ENCODE data around the gene SNAPC4.
"Not testable (repeated sequence)": the region's sequence is repeated elsewhere in the genome, so short reads cannot be mapped to it uniquely, and the experiment has no call there.

The SNAPC4 gene

DNA sequence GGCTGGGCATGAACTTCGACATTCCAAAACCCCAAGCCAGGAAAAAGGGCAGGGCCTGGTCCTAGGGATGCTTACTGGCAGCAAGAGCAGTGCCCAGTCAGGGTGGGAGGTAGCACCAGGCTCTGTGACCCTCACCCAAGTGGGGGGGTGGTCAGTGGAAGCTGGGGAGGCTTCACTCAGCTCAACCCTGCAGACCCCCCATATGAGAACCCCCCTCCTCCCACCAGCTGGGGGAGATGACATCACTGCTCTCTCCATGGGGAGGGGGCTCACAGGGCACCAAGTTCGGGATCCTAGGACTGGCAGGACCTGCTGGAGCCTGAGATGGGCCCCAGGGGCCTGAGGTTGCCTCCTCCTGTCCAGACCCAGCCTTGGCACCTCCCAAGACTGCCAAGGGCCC, 41.1 kb downstream of the SNAPC4 start:
- H3K9ac ChIP-seq (ENCODE audit: low read length) = no peak overlapping the region
- H3K27ac ChIP-seq (ENCODE audit: low read depth, low read length) = no peak overlapping the region
- H3K36me3 ChIP-seq (ENCODE audit: control insufficient read depth, insufficient read depth, low read length) = peaks cover 8% of the 10 kb centered on the region
- H3K27me3 ChIP-seq (ENCODE audit: control insufficient read depth, insufficient read depth, low read length) = no peaks in the 10 kb centered on the region
- peaks cover 5% of the 10 kb centered on the region for H3K4me1 ChIP-seq (ENCODE audit: control insufficient read depth, insufficient read depth, low read length)
- no peak overlapping the region for H3K4me3 ChIP-seq (ENCODE audit: low read depth, low read length)
- H3K9me3 ChIP-seq (ENCODE audit: control insufficient read depth, insufficient read depth, low read depth, low read length) = no peaks in the 10 kb centered on the region

DNA sequence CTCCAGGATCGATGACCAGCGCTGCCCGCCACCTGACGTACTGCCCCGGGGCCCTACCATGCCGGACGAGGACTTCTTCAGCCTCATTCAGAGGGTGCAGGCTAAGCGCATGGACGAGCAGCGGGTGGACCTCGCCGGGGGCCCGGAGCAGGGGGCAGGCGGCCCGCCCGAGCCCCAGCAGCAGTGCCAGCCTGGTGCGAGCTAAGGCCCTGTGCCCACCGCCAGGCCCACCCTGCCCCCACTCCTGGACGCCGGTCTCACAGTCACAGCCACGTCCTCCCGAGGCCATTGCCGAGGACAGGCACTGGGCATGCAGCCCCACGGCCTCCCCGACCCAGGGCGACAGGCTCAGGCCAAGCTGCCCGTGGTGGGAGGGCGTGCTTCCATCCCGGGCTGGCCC, 42.0 kb downstream of the SNAPC4 start:
- peaks cover 3% of the 10 kb centered on the region; the same call in 1 of the 2 replicates for H3K4me1 ChIP-seq (ENCODE audit: control insufficient read depth, insufficient read depth, low read length)
- peaks cover 8% of the 10 kb centered on the region for H3K36me3 ChIP-seq (ENCODE audit: control insufficient read depth, insufficient read depth, low read length)
- no peak overlapping the region for H3K27ac ChIP-seq (ENCODE audit: low read depth, low read length)
- H3K9ac ChIP-seq (ENCODE audit: low read length) = no peak overlapping the region
- no peak overlapping the region for H3K4me3 ChIP-seq (ENCODE audit: low read depth, low read length)
- no peaks in the 10 kb centered on the region for H3K27me3 ChIP-seq (ENCODE audit: control insufficient read depth, insufficient read depth, low read length)
- no peaks in the 10 kb centered on the region for H3K9me3 ChIP-seq (ENCODE audit: control insufficient read depth, insufficient read depth, low read depth, low read length)

DNA sequence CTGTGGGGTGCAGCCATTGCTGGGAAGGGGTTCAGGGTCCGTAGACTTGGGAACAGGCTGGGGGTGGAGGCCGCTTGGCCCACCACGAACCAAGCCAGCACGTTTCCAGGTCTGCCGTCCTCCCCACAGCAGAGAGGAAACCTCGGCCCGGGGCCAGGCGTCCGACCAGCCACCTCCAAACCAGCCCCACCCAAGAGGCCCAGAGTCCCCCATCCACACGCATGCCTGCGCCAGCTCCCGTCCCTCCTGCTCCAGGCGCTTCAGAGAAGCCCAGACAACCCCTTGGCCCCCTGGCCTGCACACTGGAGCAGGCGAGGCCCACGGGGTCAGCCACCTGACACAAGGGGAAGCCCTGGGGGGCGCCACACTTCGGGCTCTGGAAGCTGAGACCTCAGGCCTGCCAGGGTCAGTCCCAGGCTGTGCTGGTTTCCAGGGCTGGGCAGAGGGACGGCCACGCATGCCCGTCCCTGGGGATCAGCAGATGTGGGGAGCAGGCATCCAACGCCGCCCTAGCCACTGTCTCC, 42.7 kb downstream of the SNAPC4 start:
- H3K4me1 ChIP-seq (ENCODE audit: control insufficient read depth, insufficient read depth, low read length) = no peaks in the 10 kb centered on the region
- no peak overlapping the region for H3K9ac ChIP-seq (ENCODE audit: low read length)
- H3K4me3 ChIP-seq (ENCODE audit: low read depth, low read length) = no peak overlapping the region
- H3K36me3 ChIP-seq (ENCODE audit: control insufficient read depth, insufficient read depth, low read length) = peaks cover 8% of the 10 kb centered on the region
- no peaks in the 10 kb centered on the region for H3K27me3 ChIP-seq (ENCODE audit: control insufficient read depth, insufficient read depth, low read length)
- H3K27ac ChIP-seq (ENCODE audit: low read depth, low read length) = no peak overlapping the region
- no peaks in the 10 kb centered on the region for H3K9me3 ChIP-seq (ENCODE audit: control insufficient read depth, insufficient read depth, low read depth, low read length)

DNA sequence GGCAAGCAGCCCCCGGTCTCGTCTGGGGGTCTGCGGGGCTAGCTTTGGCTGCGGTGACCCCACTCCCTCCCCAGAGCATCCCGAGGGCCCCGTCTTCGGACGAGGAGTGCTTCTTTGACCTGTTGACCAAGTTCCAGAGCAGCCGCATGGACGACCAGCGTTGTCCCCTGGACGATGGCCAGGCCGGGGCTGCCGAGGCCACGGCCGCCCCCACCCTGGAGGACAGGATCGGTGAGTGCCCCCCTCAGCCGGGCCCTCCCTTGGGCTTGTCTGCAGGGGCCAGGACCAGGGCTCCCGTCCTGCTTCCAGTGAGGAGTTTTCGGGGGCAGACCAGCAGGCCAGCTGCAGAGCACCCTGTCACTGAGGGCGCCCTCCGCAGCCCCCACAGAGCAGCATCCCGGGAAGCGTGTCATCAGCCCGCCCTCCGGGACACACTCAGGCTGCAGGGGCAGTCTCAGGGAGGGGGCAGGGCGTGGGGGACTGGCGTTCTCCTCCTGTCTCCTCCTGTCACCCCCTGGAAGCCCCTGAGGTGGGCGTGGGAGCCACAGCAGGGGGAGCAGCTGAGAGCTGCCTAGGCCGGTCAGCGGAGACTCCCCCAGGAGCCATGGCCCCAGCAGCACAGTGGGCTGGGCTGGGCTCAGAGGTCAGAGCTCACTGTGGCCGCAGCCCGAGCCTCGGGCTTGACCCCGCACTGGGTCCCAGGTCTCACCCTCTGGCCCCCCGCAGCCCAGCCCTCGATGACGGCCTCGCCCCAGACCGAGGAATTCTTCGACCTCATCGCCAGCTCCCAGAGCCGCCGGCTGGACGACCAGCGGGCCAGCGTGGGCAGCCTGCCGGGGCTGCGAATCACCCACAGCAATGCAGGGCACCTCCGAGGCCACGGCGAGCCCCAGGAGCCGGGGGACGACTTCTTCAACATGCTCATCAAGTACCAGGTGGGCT, 44.1 kb downstream of the SNAPC4 start:
- H3K9ac ChIP-seq (ENCODE audit: low read length) = no peak overlapping the region

DNA sequence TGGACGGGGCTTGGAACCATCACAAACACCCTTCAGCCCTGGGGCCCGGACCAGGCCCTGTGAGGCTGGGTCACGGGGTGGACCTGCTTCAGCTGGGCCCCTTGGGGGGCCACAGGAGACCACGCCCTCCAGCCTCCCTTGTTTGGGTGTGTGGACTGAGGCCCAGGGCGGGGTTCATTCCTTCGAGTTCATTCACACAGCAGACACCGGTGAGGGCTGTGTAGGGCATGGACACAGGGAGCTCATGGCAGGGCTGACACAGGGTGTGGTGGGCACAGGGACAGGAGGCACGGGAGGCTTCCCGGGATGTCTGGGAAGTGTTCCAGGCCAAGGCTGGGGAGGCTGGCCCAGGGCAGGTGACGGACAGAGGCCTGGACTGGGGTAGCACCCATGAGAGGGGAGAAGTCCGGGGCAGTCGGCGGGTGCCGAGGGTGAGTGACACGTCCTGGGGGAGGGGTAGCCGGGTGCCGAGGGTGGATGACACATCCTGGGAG, 45.3 kb downstream of the SNAPC4 start:
- no peak overlapping the region for H3K4me3 ChIP-seq (ENCODE audit: low read depth, low read length)
- no peak overlapping the region for H3K27ac ChIP-seq (ENCODE audit: low read depth, low read length)
- no peak overlapping the region for H3K9ac ChIP-seq (ENCODE audit: low read length)
- no peaks in the 10 kb centered on the region for H3K4me1 ChIP-seq (ENCODE audit: control insufficient read depth, insufficient read depth, low read length)
- no peaks in the 10 kb centered on the region; the same call in 1 of the 2 replicates for H3K36me3 ChIP-seq (ENCODE audit: control insufficient read depth, insufficient read depth, low read length)
- H3K9me3 ChIP-seq (ENCODE audit: control insufficient read depth, insufficient read depth, low read depth, low read length) = no peaks in the 10 kb centered on the region
- no peaks in the 10 kb centered on the region for H3K27me3 ChIP-seq (ENCODE audit: control insufficient read depth, insufficient read depth, low read length)

More for the DNA sequence above, 44.1 kb downstream of the SNAPC4 start:
- Histone ChIP-seq H3K9me3 (ENCODE audit: control insufficient read depth, insufficient read depth, low read depth, low read length) (no peaks in the 10 kb centered on the region), H3K4me1 (ENCODE audit: control insufficient read depth, insufficient read depth, low read length) (no peaks in the 10 kb centered on the region), H3K27me3 (ENCODE audit: control insufficient read depth, insufficient read depth, low read length) (no peaks in the 10 kb centered on the region), H3K36me3 (ENCODE audit: control insufficient read depth, insufficient read depth, low read length) (peaks cover 2% of the 10 kb centered on the region; the same call in 1 of the 2 replicates), H3K27ac (ENCODE audit: low read depth, low read length) (no peak overlapping the region), H3K4me3 (ENCODE audit: low read depth, low read length) (no peak overlapping the region)

DNA sequence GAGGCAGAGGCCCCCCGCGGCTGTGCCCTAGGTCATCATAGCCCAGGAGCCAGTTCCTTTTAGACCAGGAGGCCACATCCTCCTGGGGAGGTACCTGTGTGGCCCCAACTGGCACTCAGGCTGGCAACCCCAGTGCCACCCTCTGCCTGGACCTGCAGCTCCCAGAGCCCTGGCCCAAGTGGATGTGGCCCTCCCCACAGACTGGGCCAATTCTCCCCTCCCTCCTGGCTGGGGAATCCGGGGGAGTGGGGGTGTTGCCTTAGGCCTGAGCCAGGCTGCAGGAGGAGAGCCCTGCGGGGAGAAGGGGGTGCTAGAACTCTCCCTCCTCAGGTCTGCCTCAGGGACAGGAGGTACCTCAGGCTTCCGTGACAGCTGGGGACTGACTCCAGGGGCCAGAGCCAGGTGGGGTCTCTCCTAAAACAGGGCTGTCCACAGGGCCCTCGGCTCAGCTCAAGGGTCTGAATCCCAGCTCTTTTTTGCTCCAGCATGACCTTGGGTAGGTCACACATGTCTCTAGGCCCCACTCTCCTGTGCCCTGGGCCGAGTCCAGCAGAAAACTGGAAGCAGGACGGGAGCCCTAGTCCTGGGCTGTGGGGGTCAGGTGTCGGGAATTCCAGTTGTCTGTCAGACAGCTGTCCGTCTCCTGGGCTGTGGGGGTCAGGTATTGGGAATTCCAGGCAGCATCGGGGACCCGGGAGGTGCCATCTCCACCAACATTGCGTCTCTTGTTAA, 46.0 kb downstream of the SNAPC4 start:
- H3K4me3 ChIP-seq (ENCODE audit: low read depth, low read length) = no peak overlapping the region
- no peaks in the 10 kb centered on the region; the same call in 1 of the 2 replicates for H3K36me3 ChIP-seq (ENCODE audit: control insufficient read depth, insufficient read depth, low read length)
- no peak overlapping the region for H3K27ac ChIP-seq (ENCODE audit: low read depth, low read length)
- H3K4me1 ChIP-seq (ENCODE audit: control insufficient read depth, insufficient read depth, low read length) = no peaks in the 10 kb centered on the region
- H3K9me3 ChIP-seq (ENCODE audit: control insufficient read depth, insufficient read depth, low read depth, low read length) = no peaks in the 10 kb centered on the region
- H3K27me3 ChIP-seq (ENCODE audit: control insufficient read depth, insufficient read depth, low read length) = no peaks in the 10 kb centered on the region
- H3K9ac ChIP-seq (ENCODE audit: low read length) = no peak overlapping the region

DNA sequence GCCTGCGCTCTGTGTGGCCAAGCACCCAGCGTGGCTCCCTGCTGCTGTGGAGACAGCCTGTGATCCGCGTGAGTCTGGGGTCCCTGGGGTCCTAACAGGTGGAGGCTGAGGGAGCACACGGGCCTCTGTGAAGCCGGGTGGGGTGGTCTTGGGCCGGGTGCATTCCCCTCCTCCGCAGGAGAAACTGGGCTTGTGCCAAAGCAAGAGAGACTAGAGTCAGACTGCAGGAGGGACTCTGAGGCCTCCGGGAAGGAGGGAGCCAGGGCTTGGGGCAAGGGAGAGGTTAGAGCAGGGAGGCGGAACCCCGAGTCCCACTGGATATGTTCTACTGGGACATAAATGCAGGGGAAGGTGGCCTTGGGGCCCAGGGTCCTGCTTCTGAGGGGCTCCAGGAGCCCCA, 46.9 kb downstream of the SNAPC4 start:
- no peak overlapping the region for H3K27ac ChIP-seq (ENCODE audit: low read depth, low read length)
- H3K4me3 ChIP-seq (ENCODE audit: low read depth, low read length) = no peak overlapping the region
- no peaks in the 10 kb centered on the region for H3K4me1 ChIP-seq (ENCODE audit: control insufficient read depth, insufficient read depth, low read length)
- H3K36me3 ChIP-seq (ENCODE audit: control insufficient read depth, insufficient read depth, low read length) = no peaks in the 10 kb centered on the region
- no peaks in the 10 kb centered on the region for H3K27me3 ChIP-seq (ENCODE audit: control insufficient read depth, insufficient read depth, low read length)
- H3K9ac ChIP-seq (ENCODE audit: low read length) = no peak overlapping the region
- H3K9me3 ChIP-seq (ENCODE audit: control insufficient read depth, insufficient read depth, low read depth, low read length) = no peaks in the 10 kb centered on the region

DNA sequence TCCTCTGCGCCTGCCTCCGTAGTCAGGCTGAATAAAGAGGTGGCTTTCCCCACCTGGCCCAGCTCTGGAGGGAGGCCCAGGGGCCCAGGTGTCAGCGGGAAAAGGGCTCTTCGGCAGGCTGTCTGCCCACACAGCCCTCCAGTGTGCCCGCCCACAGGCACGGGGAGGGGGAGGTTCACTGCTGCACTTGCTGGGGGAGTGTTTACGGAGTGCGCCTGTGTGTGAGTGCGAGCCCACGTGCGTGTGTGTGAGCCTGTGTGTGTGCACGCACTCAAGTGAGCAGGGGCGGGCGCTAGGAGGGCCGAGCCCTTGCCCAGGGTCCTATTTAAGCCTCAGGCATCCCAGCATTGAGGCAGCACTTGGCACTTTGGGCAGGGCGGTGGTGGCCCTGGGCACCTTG, 47.3 kb downstream of the SNAPC4 start:
- no peaks in the 10 kb centered on the region for H3K36me3 ChIP-seq (ENCODE audit: control insufficient read depth, insufficient read depth, low read length)
- no peaks in the 10 kb centered on the region for H3K27me3 ChIP-seq (ENCODE audit: control insufficient read depth, insufficient read depth, low read length)
- H3K9me3 ChIP-seq (ENCODE audit: control insufficient read depth, insufficient read depth, low read depth, low read length) = no peaks in the 10 kb centered on the region
- no peak overlapping the region for H3K27ac ChIP-seq (ENCODE audit: low read depth, low read length)
- H3K4me3 ChIP-seq (ENCODE audit: low read depth, low read length) = no peak overlapping the region
- no peaks in the 10 kb centered on the region for H3K4me1 ChIP-seq (ENCODE audit: control insufficient read depth, insufficient read depth, low read length)
- H3K9ac ChIP-seq (ENCODE audit: low read length) = no peak overlapping the region

DNA sequence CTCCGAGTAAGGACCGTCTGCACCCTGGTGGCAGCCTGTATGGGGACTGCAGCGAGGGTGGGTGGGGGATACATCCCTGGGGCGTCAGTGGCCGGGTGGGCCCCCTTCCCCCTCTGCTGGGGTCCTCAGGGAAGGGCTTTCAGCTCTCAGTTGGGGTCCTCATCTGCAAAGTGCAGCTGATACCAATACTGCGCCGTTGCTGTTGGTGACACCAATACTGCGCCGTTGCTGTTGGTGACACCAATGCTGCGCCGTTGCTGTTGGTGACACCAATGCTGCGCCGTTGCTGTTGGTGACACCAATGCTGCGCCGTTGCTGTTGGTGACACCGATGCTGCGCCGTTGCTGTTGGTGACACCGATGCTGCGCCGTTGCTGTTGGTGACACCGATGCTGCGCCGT, 48.1 kb downstream of the SNAPC4 start:
- H3K27me3 ChIP-seq (ENCODE audit: control insufficient read depth, insufficient read depth, low read length); H3K9me3 ChIP-seq (ENCODE audit: control insufficient read depth, insufficient read depth, low read depth, low read length); H3K9ac ChIP-seq (ENCODE audit: low read length); H3K27ac ChIP-seq (ENCODE audit: low read depth, low read length); H3K4me1 ChIP-seq (ENCODE audit: control insufficient read depth, insufficient read depth, low read length); H3K36me3 ChIP-seq (ENCODE audit: control insufficient read depth, insufficient read depth, low read length); H3K4me3 ChIP-seq (ENCODE audit: low read depth, low read length): not testable (repeated sequence)

DNA sequence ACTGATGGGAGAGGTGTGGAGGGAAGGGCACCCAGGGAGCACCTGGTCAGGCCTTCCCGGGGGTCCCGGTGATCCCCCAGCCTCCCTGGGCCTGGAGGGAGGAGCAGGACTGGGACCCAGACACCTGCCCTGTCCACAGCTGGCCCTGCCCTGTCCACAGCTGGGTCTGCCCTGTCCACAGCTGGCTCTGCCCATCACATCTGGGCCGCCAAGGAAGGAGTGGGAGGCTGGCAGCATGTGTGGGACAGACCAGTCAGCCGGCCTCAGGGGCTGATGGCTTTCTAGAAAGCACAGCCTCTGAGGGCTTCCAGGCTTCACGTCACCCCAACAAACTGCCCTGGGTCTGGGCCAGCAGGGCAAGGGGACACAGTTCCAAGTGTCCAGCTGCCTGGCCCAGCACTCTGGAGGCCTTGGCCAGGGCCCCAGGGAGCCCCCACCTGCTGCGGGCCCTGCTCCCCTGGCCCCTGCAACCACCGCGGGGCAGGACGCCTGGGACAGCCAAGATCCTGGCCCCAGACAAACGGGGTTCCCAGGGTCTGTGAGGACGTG, 48.6 kb downstream of the SNAPC4 start:
- H3K36me3 ChIP-seq (ENCODE audit: control insufficient read depth, insufficient read depth, low read length) = no peaks in the 10 kb centered on the region
- H3K27me3 ChIP-seq (ENCODE audit: control insufficient read depth, insufficient read depth, low read length) = no peaks in the 10 kb centered on the region
- H3K9ac ChIP-seq (ENCODE audit: low read length) = no peak overlapping the region
- peaks cover 3% of the 10 kb centered on the region for H3K4me1 ChIP-seq (ENCODE audit: control insufficient read depth, insufficient read depth, low read length)
- no peak overlapping the region for H3K4me3 ChIP-seq (ENCODE audit: low read depth, low read length)
- H3K9me3 ChIP-seq (ENCODE audit: control insufficient read depth, insufficient read depth, low read depth, low read length) = no peaks in the 10 kb centered on the region
- no peak overlapping the region for H3K27ac ChIP-seq (ENCODE audit: low read depth, low read length)

All from HUES6 (cell line).